Heart left ventricle (tissue), 16 donors: ENCODE measurements around the gene ZBTB20. TPM values are rescaled to one million over a fixed set of nuclear protein-coding genes. Genes with fewer than 3 reads are reported as not detected.

Source experiments
- ATAC-seq, 4 donors: fragments of 200-7000 bp; cut with Tn5 transposase; one replicate each; pipeline ENCODE4 v1.9.1; 2020 to 2022; ENCODE audit warnings: moderate library complexity in 4 of 4, mild to moderate bottlenecking in 3 of 4, moderate number of reproducible peaks in 1 of 4
- DNase-seq, 5 donors: peaks; one replicate each; pipeline ENCODE4 v3.0.0-alpha.2; 2020
- H3K27ac ChIP-seq, 12 donors: fragments of 200-600 bp; sonication (generic) in 4 of 12; one replicate each; pipeline versions ENCODE4 v1.5.0 to v1.8.0; 2016 to 2022; ENCODE audit warnings: mild to moderate bottlenecking in 2 of 12
- H3K27me3 ChIP-seq, 9 donors: fragments of 200-600 bp; sonication (generic) in 2 of 9; one replicate each; pipeline versions ENCODE4 v1.5.1 to v1.8.0; 2016 to 2022; ENCODE audit warnings: mild to moderate bottlenecking in 3 of 9
- H3K36me3 ChIP-seq, 9 donors: fragments of 200-600 bp; sonication (generic) in 2 of 9; one replicate each; pipeline versions ENCODE4 v1.5.0 to v1.8.0; 2018 to 2022; ENCODE audit warnings: mild to moderate bottlenecking in 2 of 9
- H3K4me1 ChIP-seq, 12 donors: fragments of 200-600 bp; sonication (generic) in 4 of 12; one replicate each; pipeline versions ENCODE4 v1.5.0 to v1.8.0; 2016 to 2022; ENCODE audit warnings: mild to moderate bottlenecking in 3 of 12
- H3K4me3 ChIP-seq, 12 donors: fragments of 200-600 bp; sonication (generic) in 4 of 12; one replicate each; pipeline versions ENCODE4 v1.5.0 to v1.8.0; 2017 to 2022; ENCODE audit warnings: mild to moderate bottlenecking in 9 of 12, moderate library complexity in 4 of 12
- H3K9me3 ChIP-seq, 12 donors: fragments of 200-600 bp; sonication (generic) in 4 of 12; one replicate each; pipeline versions ENCODE4 v1.5.0 to v1.8.0; 2016 to 2022; ENCODE audit warnings: mild to moderate bottlenecking in 1 of 12
- POLR2A ChIP-seq, 2 donors: fragments of 450-650 bp; IDR thresholded peaks; one replicate each; pipeline ENCODE4 v1.6.1; 2017; ENCODE audit warnings: antibody characterized with exemption in 2 of 2, mild to moderate bottlenecking in 2 of 2, moderate library complexity in 2 of 2
- WGBS, 4 donors: extraction: QIAGEN DNeasy Blood & Tissue Kit in 2 of 4; methylation state at CpG; one replicate each; pipeline versions ENCODE4 v1.1.5 to v1.1.7; 2013 to 2018; 5-methylcytosine and 5-hydroxymethylcytosine counted together
- intact Hi-C, 10 donors: fragments of 100-400 bp; cut with DNase I; formaldehyde crosslinking; loops; one replicate each; pipeline versions ENCODE4 v1.11.1 to v1.14.2; 2022
- polyA plus RNA-seq, 2 donors: library from polyadenylated mRNA; stranded (reverse); fragments of 200-250 nt; gene quantifications; one replicate each; pipeline ENCODE4 v1.2.3, GENCODE V29; 2013
- total RNA-seq, 9 donors: library from RNA; depleted of rRNA in 2 of 9; stranded (reverse); fragments of >200 nt in 2 of 9; fragmentation: NEBNext Ultra II Directional in 3 of 9; extraction: Animal tissue kit (Norgen Biotek cat#: 25700) in 3 of 9; gene quantifications; one replicate each; pipeline versions ENCODE4 v1.1.0 to v1.2.4, GENCODE V29; 2016 to 2023
- TF ChIP-seq, protein P1 (sequence below), 12 donors: fragments of 200-600 bp; sonication (generic) in 4 of 12; IDR thresholded peaks; one replicate each; pipeline versions ENCODE4 v1.5.0 to v1.8.0; 2018 to 2022; ENCODE audit warnings: antibody characterized with exemption in 12 of 12, mild to moderate bottlenecking in 5 of 12
- donor health status: ischemic (EF 13 %, LVEDD 7.1; RV severe dilation, severe dysfunction).
- donor health status: healthy with polysubstance abuse.
- donor health status: DM: no; HTN: yes; CAD: no.
- donor health status: DM: no; HTN: no; CAD: no.
- donor health status: ischemic (EF 25% LVEDD 6.9; RV normal size, moderate dysfunction).
- donor health status: ischemic (EF 25% LVEDD 5.7; RV mildly dilated, moderate dysfunction).
- donor health status: healthy.
- donor health status: DM: yes; HTN: yes; CAD: no.
- donor health status: ischemic (EF 35%, LVEDD 5.7; RV mildly dilated, moderate dysfunction).
- donor health status: nonischemic (EF 11% LVEDD 7.7; RV severe dilation, severe dysfunction).
- donor health status: DM: yes; HTN: yes; CAD: no.
- donor health status: PGD.
- donor health status: ischemic (EF 29% LVEDD 5.4; RV normal size, mild dysfunction).
- donor health status: nonischemic (EF 23%, LVEDD 6.1; RV moderate dilation, normal function).

ZBTB20 gene
- total and polyA plus RNA-seq, 11 donors: 6.2 to 109 (median 77.3) TPM

GRCh38 chr3:114418724-114419543 is 728.2 kb downstream of the ZBTB20 start:
- Histone ChIP-seq H3K36me3 (no peaks in the 10 kb centered on the region), H3K4me3 (peak overlapping the region in 6 of 12 donors; percentile 11 to 39 (median 34)), H3K9me3 (no peaks in the 10 kb centered on the region), H3K27ac (peak overlapping the region in 11 of 12 donors; percentile 6 to 78 (median 52)), H3K27me3 (no peaks in the 10 kb centered on the region), H3K4me1 (peaks cover 0 to 65% (median 29%) of the 10 kb centered on the region in 12 donors)
- TF ChIP-seq, protein P1, sequence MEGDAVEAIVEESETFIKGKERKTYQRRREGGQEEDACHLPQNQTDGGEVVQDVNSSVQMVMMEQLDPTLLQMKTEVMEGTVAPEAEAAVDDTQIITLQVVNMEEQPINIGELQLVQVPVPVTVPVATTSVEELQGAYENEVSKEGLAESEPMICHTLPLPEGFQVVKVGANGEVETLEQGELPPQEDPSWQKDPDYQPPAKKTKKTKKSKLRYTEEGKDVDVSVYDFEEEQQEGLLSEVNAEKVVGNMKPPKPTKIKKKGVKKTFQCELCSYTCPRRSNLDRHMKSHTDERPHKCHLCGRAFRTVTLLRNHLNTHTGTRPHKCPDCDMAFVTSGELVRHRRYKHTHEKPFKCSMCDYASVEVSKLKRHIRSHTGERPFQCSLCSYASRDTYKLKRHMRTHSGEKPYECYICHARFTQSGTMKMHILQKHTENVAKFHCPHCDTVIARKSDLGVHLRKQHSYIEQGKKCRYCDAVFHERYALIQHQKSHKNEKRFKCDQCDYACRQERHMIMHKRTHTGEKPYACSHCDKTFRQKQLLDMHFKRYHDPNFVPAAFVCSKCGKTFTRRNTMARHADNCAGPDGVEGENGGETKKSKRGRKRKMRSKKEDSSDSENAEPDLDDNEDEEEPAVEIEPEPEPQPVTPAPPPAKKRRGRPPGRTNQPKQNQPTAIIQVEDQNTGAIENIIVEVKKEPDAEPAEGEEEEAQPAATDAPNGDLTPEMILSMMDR (IDR thresholded peaks at IDR 0.05): peak; percentile 78 to 92 (median 89)
- TF ChIP-seq POLR2A (IDR thresholded peaks at IDR 0.05): no peak
- intact Hi-C loops: loop anchor here in 9 of 10 donors (1.0 to 5.0 kb wide), 4 partner anchors 33 to 40 kb away; no protein-coding TSS in a partner anchor
- ATAC-seq (peak; percentile 53 to 84 (median 82)), DNase-seq (no peak)
- WGBS, 4 donors: 22 to 29% (median 24%) methylated on average over 8 of the region's 8 CpGs

- TF ChIP-seq, protein P1 (IDR thresholded peaks at IDR 0.05): no peak
- TF ChIP-seq POLR2A (IDR thresholded peaks at IDR 0.05): no peak
- intact Hi-C loops: loop anchor here in 9 of 10 donors (1.0 to 5.0 kb wide), 4 partner anchors 34 to 39 kb away; no protein-coding TSS in a partner anchor
- no peaks in the 10 kb centered on the region for H3K36me3 ChIP-seq
- H3K9me3 ChIP-seq: no peaks in the 10 kb centered on the region
- ATAC-seq (no peak), DNase-seq (no peak)
- H3K27me3 ChIP-seq: no peaks in the 10 kb centered on the region
- H3K27ac ChIP-seq: peak overlapping the region in 10 of 12 donors; percentile 6 to 78 (median 54)
- peak overlapping the region in 1 of 12 donors; percentile 37 for H3K4me3 ChIP-seq
- peaks cover 0 to 73% (median 33%) of the 10 kb centered on the region in 12 donors for H3K4me1 ChIP-seq
Observed at GRCh38 chr3:114418107-114418506, 729.0 kb downstream of the ZBTB20 start.

DNA sequence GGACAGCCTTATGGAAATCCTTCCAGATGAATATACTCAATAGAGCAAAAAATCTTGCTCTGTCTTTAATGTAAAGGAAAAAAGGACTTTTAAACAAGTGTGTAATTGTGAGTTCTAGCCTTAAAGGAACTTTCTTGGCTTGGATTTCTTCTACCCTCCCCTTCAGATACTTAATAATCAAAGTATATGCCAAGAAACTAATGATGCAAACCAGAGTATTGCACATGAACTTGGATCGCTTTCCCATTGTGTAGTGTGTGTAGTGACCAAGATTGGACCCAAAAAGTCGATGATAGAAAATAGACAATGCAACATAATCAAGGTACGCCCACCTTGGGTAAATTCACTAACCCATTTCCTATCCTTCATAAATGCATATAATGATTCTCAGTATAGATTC is 729.4 kb downstream of the ZBTB20 start:
- no peaks in the 10 kb centered on the region for H3K36me3 ChIP-seq
- H3K9me3 ChIP-seq: no peaks in the 10 kb centered on the region
- intact Hi-C loops: loop anchor here in 9 of 10 donors (1.0 to 5.0 kb wide), 4 partner anchors 33 to 39 kb away; no protein-coding TSS in a partner anchor
- 84 to 91% (median 88%) methylated on average over 3 of the region's 3 CpGs for WGBS, 4 donors
- DNase-seq (no peak), ATAC-seq (no peak)
- H3K4me1 ChIP-seq: peaks cover 0 to 78% (median 37%) of the 10 kb centered on the region in 12 donors
- peak overlapping the region in 3 of 12 donors; percentile 6 to 39 (median 9) for H3K4me3 ChIP-seq
- TF ChIP-seq, protein P1 (IDR thresholded peaks at IDR 0.05): no peak
- no peak for TF ChIP-seq POLR2A (IDR thresholded peaks at IDR 0.05)
- H3K27ac ChIP-seq: peak overlapping the region in 9 of 12 donors; percentile 10 to 61 (median 49)
- H3K27me3 ChIP-seq: no peaks in the 10 kb centered on the region

DNA sequence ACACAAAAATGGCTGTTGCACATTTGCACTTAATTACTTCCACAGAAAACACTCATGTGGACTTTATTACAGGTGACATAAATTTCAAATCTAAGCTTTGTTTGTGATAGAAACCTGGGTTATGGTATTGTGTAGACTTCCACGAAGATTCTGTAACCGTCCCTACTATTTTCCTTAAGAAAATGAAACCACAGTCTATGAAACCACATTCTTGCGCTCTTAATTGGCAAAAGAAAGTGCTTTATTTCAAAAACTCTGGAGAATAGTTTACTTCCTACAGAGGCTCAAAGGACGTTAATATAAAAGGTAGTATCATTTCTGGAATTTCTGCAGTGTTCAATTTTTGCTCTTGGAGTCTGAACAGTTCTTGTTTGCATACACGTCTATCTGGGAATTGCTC is 729.8 kb downstream of the ZBTB20 start:
- Histone ChIP-seq H3K4me3 (peak overlapping the region in 3 of 12 donors; percentile 6 to 39 (median 9)), H3K4me1 (peaks cover 0 to 82% (median 41%) of the 10 kb centered on the region in 12 donors), H3K27me3 (no peaks in the 10 kb centered on the region), H3K9me3 (no peaks in the 10 kb centered on the region), H3K27ac (peak overlapping the region in 10 of 12 donors; percentile 9 to 61 (median 47)), H3K36me3 (no peaks in the 10 kb centered on the region)
- intact Hi-C loops: loop anchor here in 8 of 10 donors (5.0 kb wide), 2 partner anchors 35 kb away; no protein-coding TSS in a partner anchor
- 58 to 72% (median 63%) methylated on average over 5 of the region's 5 CpGs for WGBS, 4 donors
- TF ChIP-seq, protein P1 (IDR thresholded peaks at IDR 0.05): no peak
- TF ChIP-seq POLR2A (IDR thresholded peaks at IDR 0.05): no peak
- ATAC-seq (no peak), DNase-seq (no peak)
